K562 (cell line): ENCODE results near the gene CCSER1. TPM values are rescaled to one million over a fixed set of nuclear protein-coding genes. Genes with fewer than 3 reads are reported as not detected.

Experiments used
- ATAC-seq: fragments of 200-7000 bp; cut with Tn5 transposase; 3 replicates; pipeline ENCODE4 v1.9.1; 2020; ENCODE audit warnings: moderate library complexity
- BruUV-seq: library from RNA; stranded (reverse); fragments of 400-500 nt; replicated peaks from 2 replicates; lab custom pipeline; 2021; lab: Mats Ljungman, UMichigan
- CTCF ChIA-PET: fragments of 300-600 bp; formaldehyde crosslinking; extraction: SDS; loops from one replicate; lab custom pipeline; 2021; ENCODE audit warnings: low intra/inter-chr PET ratio; lab: Yijun Ruan, JAX
- POLR2A ChIA-PET: fragments of 300-600, 350-650 bp; sonication (Branson Sonifier 250); formaldehyde crosslinking; extraction: SDS; loops from one replicate; lab custom pipeline; 2021; ENCODE audit warnings: antibody characterized with exemption, inconsistent platforms; lab: Yijun Ruan, JAX
- DNase-seq, 4 experiments: peaks; one replicate each; pipeline versions ENCODE4 v3.0.0 to v3.0.0-alpha.2; 2011 to 2018; ENCODE audit warnings: low spot score in 3 of 4, mixed read lengths in 3 of 4; ENCODE audit errors: extremely low read depth in 1 of 4
- FAIRE-seq: peaks from 2 replicates; lab custom pipeline; 2011; peaks lifted over from hg19 to GRCh38; lab: Jason Lieb, UNC
- H2AFZ ChIP-seq: 2 replicates; pipeline ENCODE4 v1.6.0; 2011; ENCODE audit warnings: low read depth, low read length, control low read depth, inconsistent platforms
- H3K27ac ChIP-seq: fragments of 200-600 bp; 3 replicates; pipeline ENCODE4 v1.8.0; 2011; ENCODE audit warnings: low read depth, mild to moderate bottlenecking, control low read depth, inconsistent platforms, low read length, moderate library complexity, mixed read lengths; ENCODE audit errors: extremely low read depth
- H3K27me3 ChIP-seq, 2 experiments: fragments of 300-600 bp in 1 of 2; 2 replicates in 1 of 2; 3 replicates in 1 of 2; pipeline versions ENCODE4 v1.6.0 to v1.8.0; 2011; ENCODE audit warnings: inconsistent platforms in 2 of 2, low read length in 2 of 2, mild to moderate bottlenecking in 1 of 2, mixed read lengths in 1 of 2, moderate library complexity in 1 of 2; ENCODE audit not compliant: control insufficient read depth in 2 of 2, insufficient read depth in 2 of 2
- H3K36me3 ChIP-seq: fragments of 300-600 bp; 3 replicates; pipeline ENCODE4 v1.8.0; 2011; ENCODE audit warnings: mild to moderate bottlenecking, low read length, inconsistent platforms; ENCODE audit not compliant: control insufficient read depth, insufficient read depth
- H3K4me1 ChIP-seq, 2 experiments: fragments of 200-600 bp in 1 of 2; replicated peaks in 1 of 2; 2 replicates in 1 of 2; 3 replicates in 1 of 2; pipeline versions ENCODE4 v1.5.1 to v1.8.0; 2011; ENCODE audit warnings: inconsistent platforms in 2 of 2, low read length in 2 of 2, mild to moderate bottlenecking in 1 of 2, mixed read lengths in 1 of 2, moderate library complexity in 1 of 2; ENCODE audit not compliant: control insufficient read depth in 2 of 2, insufficient read depth in 2 of 2
- H3K4me2 ChIP-seq: 2 replicates; pipeline ENCODE4 v1.6.1; 2011; ENCODE audit warnings: low read length, control low read depth, inconsistent platforms, mixed read lengths; ENCODE audit not compliant: insufficient read depth
- H3K4me3 ChIP-seq: fragments of 200-600 bp; sonication (generic), shearing (Covaris generic); 2 replicates; pipeline ENCODE4 v1.5.1; 2016; ENCODE audit warnings: control low read depth, inconsistent platforms
- H3K79me2 ChIP-seq: fragments of 200-600 bp; 3 replicates; pipeline ENCODE4 v1.8.0; 2011; ENCODE audit warnings: low read length, inconsistent platforms; ENCODE audit not compliant: control insufficient read depth, insufficient read depth
- H3K9ac ChIP-seq, 2 experiments: 2 replicates each; pipeline versions ENCODE4 v1.6.0 to v1.6.1; 2011; ENCODE audit warnings: low read depth in 2 of 2, low read length in 2 of 2, control low read depth in 1 of 2, inconsistent platforms in 1 of 2, mild to moderate bottlenecking in 1 of 2, mixed read lengths in 1 of 2; ENCODE audit not compliant: insufficient read depth in 1 of 2
- H3K9me1 ChIP-seq: one replicate; pipeline ENCODE4 v1.6.0; 2011; ENCODE audit warnings: inconsistent platforms, mild to moderate bottlenecking, low read length, moderate library complexity; ENCODE audit not compliant: control insufficient read depth, insufficient read depth
- H3K9me3 ChIP-seq: replicated peaks from 2 replicates; pipeline ENCODE4 v1.5.1; 2011; ENCODE audit warnings: low read depth, low read length, inconsistent platforms; ENCODE audit not compliant: control insufficient read depth, insufficient read depth
- H4K20me1 ChIP-seq: replicated peaks from 2 replicates; pipeline ENCODE4 v1.6.1; 2011; ENCODE audit warnings: low read length, inconsistent platforms, mixed read lengths; ENCODE audit not compliant: control insufficient read depth, insufficient read depth
- ETV1 ChIP-seq: fragments of 450-650 bp; conservative IDR thresholded peaks from 2 replicates; pipeline ENCODE4 v1.6.1; 2016; ENCODE audit warnings: missing genetic modification characterization, control low read depth, low read depth, missing compliant biosample characterization
- NFYB ChIP-seq: IDR thresholded peaks from 2 replicates; pipeline ENCODE4 v1.6.1; 2011; ENCODE audit warnings: mild to moderate bottlenecking, moderate library complexity; ENCODE audit not compliant: insufficient read length; ENCODE audit errors: extremely low read depth
- RBM15 ChIP-seq: fragments of 200-400 bp; formaldehyde crosslinking; IDR thresholded peaks from 2 replicates; pipeline ENCODE4 v1.6.1; 2018; ENCODE audit warnings: mild to moderate bottlenecking, low read length, moderate library complexity; ENCODE audit not compliant: insufficient read depth
- TRIM24 ChIP-seq, 2 experiments: fragments of 450-650 bp; IDR thresholded peaks; 2 replicates each; pipeline ENCODE4 v1.6.1; 2016
- ZBTB1 ChIP-seq: sonication (generic); formaldehyde crosslinking; IDR thresholded peaks from 2 replicates; pipeline ENCODE4 v1.8.1; 2023; ENCODE audit warnings: missing genetic modification reagents, low read depth, mild to moderate bottlenecking, borderline replicate concordance
- ZNF121 ChIP-seq: sonication (generic); formaldehyde crosslinking; conservative IDR thresholded peaks from 2 replicates; pipeline ENCODE4 v1.8.0; 2022; ENCODE audit warnings: missing genetic modification reagents
- ZNF696 ChIP-seq: fragments of 250-450 bp; sonication (Bioruptor Pico); conservative IDR thresholded peaks from 2 replicates; pipeline ENCODE4 v1.4.0; 2020; ENCODE audit warnings: mild to moderate bottlenecking, moderate library complexity
- WGBS: fragments of 100-300 bp; shearing (Covaris generic); methylation state at CpG from one replicate; pipeline ENCODE4 v1.1.6; 2016; ENCODE audit warnings: low coverage, mixed read lengths; ENCODE audit not compliant: insufficient coverage; ENCODE audit errors: missing lambda C conversion rate; 5-methylcytosine and 5-hydroxymethylcytosine counted together
- in situ Hi-C: fragments of 300-500 bp; cut with MboI; formaldehyde crosslinking; loops from 4 replicates; pipeline ENCODE4 v1.15.0; 2018; ENCODE audit warnings: inconsistent platforms, mixed read lengths
- intact Hi-C: fragments of 100-400 bp; cut with micrococcal nuclease; formaldehyde crosslinking; loops from 2 replicates; pipeline ENCODE4 v1.14.2; 2022
- polyA plus RNA-seq, 8 experiments: library from polyadenylated mRNA; depleted of rRNA in 4 of 8; stranded (reverse) in 5 of 8; unstranded in 3 of 8; fragments of >200 nt; fragmentation: Nextera tagmentation in 2 of 8; fragmentation: Illumina TruSeq in 1 of 8; extraction: Ambion mirVana in 2 of 8; extraction: Trizol in 1 of 8; gene quantifications; 2 replicates each; pipeline versions ENCODE4 v1.2.1 to v1.2.3, GENCODE V29; 2011 to 2014; ENCODE audit warnings: inconsistent platforms in 1 of 8, missing spikeins in 1 of 8
- total RNA-seq, 7 experiments: library from RNA; depleted of rRNA in 6 of 7; stranded (reverse); fragments of >200 nt in 6 of 7; fragmentation: Illumina TruSeq in 2 of 7; extraction: Trizol in 2 of 7; gene quantifications; 2 replicates each; pipeline versions ENCODE4 v1.2.1 to v1.2.3, GENCODE V29; 2011 to 2021; ENCODE audit warnings: low replicate concordance in 1 of 7
- TF ChIP-seq, protein P1 (sequence below): fragments of 250-450 bp; sonication (Bioruptor Pico); IDR thresholded peaks from 2 replicates; pipeline ENCODE4 v1.5.0; 2021
- TF ChIP-seq, protein P2 (sequence below): fragments of 450-650 bp; IDR thresholded peaks from 2 replicates; pipeline ENCODE4 v1.6.1; 2016

CCSER1 gene
- total and polyA plus RNA-seq, 9 of the 15 experiments (the other 6 are each of a cell fraction or from before 2014, with no cell fraction given) = not detected

DNA sequence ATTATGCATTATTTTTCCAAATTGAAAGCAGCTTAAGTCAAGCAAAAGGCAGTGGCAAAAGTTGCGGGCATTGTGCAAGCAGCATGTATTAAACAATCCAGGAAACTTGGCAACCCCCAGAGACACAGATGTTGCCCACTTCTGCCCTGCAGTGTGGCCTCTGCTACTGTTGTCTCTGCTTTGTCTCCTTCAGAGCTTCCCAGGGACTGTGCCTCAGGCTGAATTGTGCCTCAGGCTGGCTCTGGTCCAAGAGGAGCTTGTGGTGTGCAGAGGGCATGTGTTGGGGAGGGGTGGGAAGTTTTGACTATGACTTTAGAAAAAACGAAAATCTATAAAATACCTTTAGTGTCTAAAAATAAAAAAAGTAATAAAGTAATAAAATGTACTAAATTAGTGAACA is 201.4 kb downstream of the CCSER1 start:
- H3K4me2 ChIP-seq = no peak overlapping the region
- no TSS peak for BruUV-seq
- intact Hi-C loops = no loop called here

DNA sequence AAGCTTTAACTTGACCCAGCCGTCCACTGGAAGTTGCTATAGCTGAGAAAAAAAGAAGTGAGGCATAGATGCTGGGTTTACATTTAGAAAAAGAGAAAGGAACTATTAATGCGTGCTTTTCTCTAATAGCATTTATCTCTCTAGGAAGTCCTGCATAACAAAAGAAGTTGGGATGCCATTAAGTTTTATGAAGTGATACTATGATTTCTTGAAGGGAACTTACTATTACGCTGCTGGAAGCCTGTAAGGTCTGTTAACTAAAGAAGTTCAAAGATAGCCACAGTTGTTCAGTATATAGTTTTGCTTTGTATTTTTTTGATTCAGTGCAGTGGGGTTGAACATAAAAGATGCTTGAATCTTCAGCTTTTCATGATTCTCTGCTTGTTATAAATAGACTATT is 203.4 kb downstream of the CCSER1 start:
- intact Hi-C loops = no loop called here
- no TSS peak for BruUV-seq
- H3K36me3 ChIP-seq = no peaks in the 10 kb centered on the region

More for the DNA sequence above, 201.4 kb downstream of the CCSER1 start:
- 0% methylated on average over 2 of the region's 2 CpGs for WGBS
- Histone ChIP-seq H3K9me3 (no peaks in the 10 kb centered on the region), H3K4me1 (no peaks in the 10 kb centered on the region), H3K9ac (no peak overlapping the region), H3K4me3 (no peak overlapping the region), H2AFZ (no peak overlapping the region), H3K79me2 (no peaks in the 10 kb centered on the region), H3K9me1 (no peaks in the 10 kb centered on the region), H4K20me1 (no peaks in the 10 kb centered on the region), H3K27me3 (no peaks in the 10 kb centered on the region), H3K27ac (no peak overlapping the region), H3K36me3 (no peaks in the 10 kb centered on the region)
- POLR2A ChIA-PET = no interaction called here
- ATAC-seq = no peak
- no peak for TF ChIP-seq ZNF121 (CRISPR knock-in tag)
- TF ChIP-seq ZNF696 (CRISPR knock-in tag) = no peak
- no peak for TF ChIP-seq ZBTB1
- no peak for TF ChIP-seq RBM15
- CTCF ChIA-PET = no interaction called here
- DNase-seq = no peak
- in situ Hi-C loops = no loop called here
- no peak for FAIRE-seq

More for the DNA sequence above, 203.4 kb downstream of the CCSER1 start:
- in situ Hi-C loops = no loop called here
- ATAC-seq (no peak), FAIRE-seq (no peak), DNase-seq (no peak)
- no peaks in the 10 kb centered on the region for H3K27me3 ChIP-seq
- 4% methylated on average over 3 of the region's 3 CpGs for WGBS
- no peaks in the 10 kb centered on the region for H3K4me1 ChIP-seq
- POLR2A ChIA-PET = no interaction called here
- H3K9me1 ChIP-seq = no peaks in the 10 kb centered on the region
- H3K9me3 ChIP-seq = no peaks in the 10 kb centered on the region
- CTCF ChIA-PET = no interaction called here
- no peak overlapping the region for H3K9ac ChIP-seq
- TF ChIP-seq, protein P1, sequence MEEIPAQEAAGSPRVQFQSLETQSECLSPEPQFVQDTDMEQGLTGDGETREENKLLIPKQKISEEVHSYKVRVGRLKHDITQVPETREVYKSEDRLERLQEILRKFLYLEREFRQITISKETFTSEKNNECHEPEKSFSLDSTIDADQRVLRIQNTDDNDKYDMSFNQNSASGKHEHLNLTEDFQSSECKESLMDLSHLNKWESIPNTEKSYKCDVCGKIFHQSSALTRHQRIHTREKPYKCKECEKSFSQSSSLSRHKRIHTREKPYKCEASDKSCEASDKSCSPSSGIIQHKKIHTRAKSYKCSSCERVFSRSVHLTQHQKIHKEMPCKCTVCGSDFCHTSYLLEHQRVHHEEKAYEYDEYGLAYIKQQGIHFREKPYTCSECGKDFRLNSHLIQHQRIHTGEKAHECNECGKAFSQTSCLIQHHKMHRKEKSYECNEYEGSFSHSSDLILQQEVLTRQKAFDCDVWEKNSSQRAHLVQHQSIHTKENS (CRISPR knock-in tag) = no peak
- TF ChIP-seq, protein P2, sequence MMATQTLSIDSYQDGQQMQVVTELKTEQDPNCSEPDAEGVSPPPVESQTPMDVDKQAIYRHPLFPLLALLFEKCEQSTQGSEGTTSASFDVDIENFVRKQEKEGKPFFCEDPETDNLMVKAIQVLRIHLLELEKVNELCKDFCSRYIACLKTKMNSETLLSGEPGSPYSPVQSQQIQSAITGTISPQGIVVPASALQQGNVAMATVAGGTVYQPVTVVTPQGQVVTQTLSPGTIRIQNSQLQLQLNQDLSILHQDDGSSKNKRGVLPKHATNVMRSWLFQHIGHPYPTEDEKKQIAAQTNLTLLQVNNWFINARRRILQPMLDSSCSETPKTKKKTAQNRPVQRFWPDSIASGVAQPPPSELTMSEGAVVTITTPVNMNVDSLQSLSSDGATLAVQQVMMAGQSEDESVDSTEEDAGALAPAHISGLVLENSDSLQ = no peak
- TF ChIP-seq ETV1 (tag) (no peak), NFYB (no peak), TRIM24 (IDR thresholded peaks at IDR 0.05) (no peak)
- H4K20me1 ChIP-seq = no peaks in the 10 kb centered on the region
- H3K79me2 ChIP-seq = no peaks in the 10 kb centered on the region
- no peak overlapping the region for H2AFZ ChIP-seq
- no peak overlapping the region for H3K27ac ChIP-seq
- no peak overlapping the region for H3K4me3 ChIP-seq
- H3K4me2 ChIP-seq = no peak overlapping the region
